Myocyte (in vitro differentiated cells): ENCODE data around the gene PLAC9. TPM values are rescaled to one million over a fixed set of nuclear protein-coding genes. Genes with fewer than 3 reads are reported as not detected.
A peak's percentile ranks its signal among the peaks of the same experiment; 100 is the strongest.

Experiments used
- DNase-seq: peaks from one replicate; pipeline ENCODE4 v3.0.0-alpha.2; 2012; ENCODE audit warnings: low read depth
- total RNA-seq: library from RNA; depleted of rRNA; stranded (reverse); fragments of >200 nt; gene quantifications from 2 replicates; pipeline ENCODE4 v1.2.3, GENCODE V29; 2014

Gene PLAC9
- total RNA-seq, 1 donor from 2014 or later: 0.43 TPM

DNA sequence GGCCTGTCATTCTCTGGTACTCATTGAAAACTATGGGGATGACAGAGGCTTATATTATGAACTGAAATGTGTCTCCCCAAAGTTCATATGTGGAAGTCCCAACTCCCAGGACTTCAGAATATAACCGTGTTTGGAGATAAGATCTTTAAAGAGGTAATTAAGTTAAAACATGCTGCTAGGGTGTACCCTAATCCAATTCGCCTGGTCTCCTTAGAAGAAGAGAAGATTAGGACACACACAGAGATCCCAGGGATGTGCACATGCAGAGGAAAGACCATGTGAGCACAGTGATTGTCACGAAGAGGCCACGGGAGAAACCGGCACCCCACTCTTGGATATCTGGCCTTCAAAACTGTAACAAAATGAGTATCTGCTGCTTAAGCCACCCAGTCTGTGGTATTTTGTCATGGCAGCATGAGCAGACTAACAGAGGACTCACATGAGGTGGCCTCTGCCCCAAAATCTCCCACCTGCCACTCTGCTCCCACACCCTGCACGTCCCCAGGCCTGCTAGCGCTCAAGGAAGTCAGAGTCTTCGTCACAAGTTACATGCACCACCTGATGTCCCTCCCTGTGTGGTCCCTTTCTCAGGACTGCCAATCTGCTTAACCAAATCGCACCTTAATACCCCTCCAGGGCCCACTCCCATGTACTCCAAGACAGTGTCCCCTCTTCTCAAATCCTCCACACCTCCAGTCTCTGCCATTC lies 26.8 kb downstream of the PLAC9 start:
- no peak for DNase-seq

GRCh38 chr10:80160361-80161320 lies 28.1 kb downstream of the PLAC9 start:
- DNase-seq: peak; percentile 35

DNA sequence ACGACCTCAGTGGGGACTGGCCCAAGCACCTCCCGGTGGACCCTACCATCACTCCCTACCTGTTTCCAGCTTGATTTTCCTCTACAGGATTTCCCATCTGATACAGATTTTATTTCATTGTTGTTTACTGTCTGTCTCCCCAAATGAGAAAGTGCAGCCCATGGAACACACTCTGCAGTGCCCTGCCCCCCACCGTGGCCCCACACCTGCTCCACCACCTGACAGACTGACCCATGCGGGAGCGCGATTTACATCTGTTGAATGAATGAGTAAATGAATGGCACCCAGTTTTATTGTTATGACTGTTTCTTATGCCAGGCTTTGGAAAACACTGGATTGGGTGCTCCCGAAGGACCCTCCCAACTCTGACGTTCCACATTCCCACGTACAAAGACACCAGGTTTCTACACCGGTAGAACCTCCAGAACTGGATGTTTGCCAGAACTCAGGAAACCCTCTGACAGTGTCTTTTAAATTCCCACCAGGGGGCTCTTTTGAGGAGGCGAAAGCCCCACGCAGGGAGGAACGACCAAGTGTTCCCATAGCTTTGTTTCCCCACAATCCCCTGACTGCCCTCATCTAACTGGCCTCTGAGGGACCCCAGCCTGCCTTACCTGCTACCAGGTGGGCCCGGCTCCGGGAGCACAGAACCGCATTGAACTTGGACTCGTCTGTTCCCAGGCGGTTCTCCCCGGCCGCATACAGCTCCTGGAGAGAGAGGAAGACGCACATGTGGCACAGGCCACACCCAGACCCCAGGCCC lies 29.0 kb downstream of the PLAC9 start:
- peak; percentile 33 for DNase-seq

- DNase-seq: peak; percentile 47
Measured at GRCh38 chr10:80163741-80164341, 31.3 kb downstream of the PLAC9 start.

DNA sequence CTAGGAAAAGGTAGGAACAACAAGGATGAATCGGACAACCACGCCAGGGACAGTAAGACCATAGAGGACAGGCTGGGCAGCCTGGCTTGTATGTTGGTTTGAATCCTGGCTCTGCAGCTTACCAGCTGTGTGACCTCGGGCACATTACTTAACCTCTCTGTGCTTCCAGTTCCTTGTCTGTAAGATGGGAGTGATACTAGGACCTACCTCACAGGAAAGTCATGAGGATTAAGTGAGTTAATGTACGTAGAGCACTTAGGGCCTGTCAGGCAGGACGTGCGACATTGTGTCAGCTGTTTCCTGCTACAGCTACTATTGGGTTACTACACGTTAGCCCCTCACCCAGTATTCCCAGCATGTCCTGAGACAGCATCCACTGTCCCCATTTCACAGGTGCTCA lies 32.1 kb downstream of the PLAC9 start:
- no peak for DNase-seq

- peak; percentile 80 for DNase-seq
Measured at GRCh38 chr10:80165173-80165572, 32.6 kb downstream of the PLAC9 start.

DNA sequence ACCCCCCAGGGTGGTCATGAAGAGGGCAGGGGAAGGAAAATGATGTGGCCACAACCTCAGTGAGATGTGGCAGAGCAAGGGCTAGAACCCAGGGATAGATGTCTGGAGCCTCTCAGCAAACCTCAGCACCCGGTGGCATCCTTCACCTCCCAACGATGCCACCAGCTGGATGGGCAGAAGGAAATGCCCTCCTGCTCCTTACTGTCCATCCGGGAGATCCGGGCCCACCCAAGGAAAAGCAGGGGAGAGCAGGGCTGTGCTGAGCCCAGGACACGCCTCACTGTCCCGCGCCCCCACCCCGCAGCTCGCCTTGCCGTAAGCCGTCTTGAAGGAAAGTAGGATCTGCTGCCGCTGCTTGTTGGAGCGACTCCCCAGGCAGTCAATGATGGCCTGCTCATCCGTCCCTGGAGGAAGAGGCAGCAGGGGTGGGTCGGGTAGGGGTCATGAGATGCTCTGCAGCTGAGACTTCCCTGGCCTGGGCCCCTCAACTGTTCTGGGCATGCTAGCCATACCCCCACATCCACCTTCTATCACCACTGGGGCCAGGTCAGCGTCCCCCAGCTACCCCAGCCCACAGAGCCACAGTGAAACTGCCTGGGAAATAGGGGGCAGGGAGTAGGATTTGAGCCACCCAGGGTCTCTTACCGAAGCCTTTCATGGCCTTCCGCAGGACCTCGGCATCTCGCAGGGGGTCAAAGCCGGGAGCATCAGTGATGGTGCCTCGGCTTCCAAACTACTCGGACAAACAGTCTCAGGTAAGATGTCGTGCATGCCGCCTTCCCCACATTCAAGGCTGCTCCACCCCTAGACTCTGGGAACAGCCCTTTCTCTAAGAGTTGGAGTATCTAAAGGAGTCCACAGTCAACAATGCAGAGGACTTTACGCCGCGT lies 34.3 kb downstream of the PLAC9 start:
- DNase-seq: no peak

DNA sequence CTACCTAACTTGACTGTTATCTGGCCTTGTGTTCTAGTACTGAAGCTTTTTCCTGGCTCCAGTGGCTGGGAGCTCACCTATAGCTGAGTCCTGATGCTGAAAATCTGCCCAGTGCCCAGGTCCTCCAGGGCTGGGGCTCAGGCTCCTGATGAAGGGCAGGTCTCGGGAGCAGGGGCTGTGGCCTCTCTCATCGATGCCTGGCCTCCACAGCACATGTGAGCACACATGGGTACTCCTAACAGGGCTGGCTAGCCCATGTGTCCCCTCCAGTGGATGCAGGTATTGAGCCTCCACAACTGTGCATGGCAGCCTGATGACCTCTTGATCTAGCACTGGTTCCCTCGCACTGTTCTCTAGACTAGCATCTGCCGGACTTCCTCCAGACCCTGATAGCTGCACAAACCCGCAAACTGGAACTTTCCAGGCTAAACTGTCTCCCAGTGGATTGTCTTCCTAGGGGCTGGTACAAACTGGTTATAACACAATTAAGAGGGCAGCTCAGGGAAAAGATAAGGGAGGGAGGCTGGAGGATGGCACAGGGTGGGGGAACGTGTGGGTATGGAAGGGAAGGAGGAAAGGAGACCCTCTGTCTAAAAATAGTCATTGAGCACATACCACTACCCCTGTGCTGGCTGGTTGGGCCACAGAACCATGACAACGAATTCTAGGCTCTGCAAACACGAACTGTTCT lies 35.1 kb downstream of the PLAC9 start:
- no peak for DNase-seq

DNA sequence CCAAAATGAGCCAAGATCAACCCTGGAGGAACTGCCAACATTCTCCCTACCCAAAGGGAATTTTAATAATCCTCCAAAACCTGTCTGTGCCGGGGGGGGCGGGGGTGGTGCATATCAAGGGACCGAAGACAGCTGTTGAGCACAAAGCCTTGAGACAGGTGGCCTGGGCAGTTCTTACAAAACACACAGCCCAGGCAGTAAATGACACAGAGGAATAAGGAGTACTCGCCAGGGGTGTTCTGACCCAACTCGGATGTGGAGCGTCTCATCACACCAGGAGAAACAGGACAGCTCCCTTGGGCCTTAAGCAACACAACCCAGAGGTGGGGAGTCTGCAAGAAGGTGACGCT lies 35.6 kb downstream of the PLAC9 start:
- DNase-seq: peak; percentile 95

DNA sequence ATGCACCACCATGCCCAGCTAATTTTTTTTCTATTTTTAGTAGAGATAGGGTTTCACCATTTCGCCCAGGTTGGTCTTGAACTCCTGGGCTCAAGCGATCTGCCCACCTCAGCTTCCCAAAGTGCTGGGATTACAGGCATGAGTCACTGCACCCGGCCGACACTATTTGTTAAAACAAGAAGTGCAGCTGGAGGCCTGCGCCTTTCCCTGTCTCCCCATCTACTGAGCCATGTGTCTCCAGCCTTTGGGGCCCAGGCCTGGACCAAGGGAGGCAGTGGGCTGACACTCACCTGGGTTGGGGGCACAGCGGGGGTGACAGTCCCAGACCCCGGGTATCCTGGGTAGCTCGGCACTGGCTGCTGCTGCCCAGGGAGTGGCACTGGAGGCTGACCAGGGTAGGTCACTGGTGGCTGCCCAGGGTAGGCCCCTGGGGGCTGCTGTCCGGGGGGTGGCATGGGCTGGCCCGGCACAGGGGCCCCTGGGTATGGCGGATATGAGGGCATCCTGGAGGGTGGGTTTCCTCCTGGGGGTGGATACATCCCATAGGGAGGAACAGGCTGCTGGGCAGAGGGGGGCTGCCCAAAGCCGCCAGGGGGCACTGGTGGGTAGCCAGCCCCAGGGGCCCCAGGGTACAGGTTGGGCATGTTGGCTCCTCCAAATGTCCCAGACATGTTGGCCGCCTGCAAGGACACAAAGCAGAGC lies 36.3 kb downstream of the PLAC9 start:
- peak; percentile 57 for DNase-seq

DNA sequence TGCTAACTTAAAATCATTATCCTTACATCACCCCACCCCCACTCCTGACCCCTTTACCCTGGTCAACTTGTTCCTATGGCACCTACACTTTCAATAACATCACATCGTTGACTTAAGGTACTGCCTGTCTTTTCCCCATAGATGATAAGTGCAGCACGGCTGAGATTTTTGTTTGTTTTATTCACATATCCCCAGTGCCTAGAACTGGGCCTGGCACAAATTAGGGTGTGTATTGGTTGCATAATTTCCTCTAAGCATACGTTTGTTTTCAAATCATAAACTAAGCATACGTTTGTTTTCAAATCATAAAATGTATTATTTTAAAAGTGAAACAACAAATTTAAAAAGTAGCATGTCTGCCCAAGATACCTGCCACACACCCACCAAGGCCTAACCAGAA lies 37.5 kb downstream of the PLAC9 start:
- DNase-seq: no peak

DNA sequence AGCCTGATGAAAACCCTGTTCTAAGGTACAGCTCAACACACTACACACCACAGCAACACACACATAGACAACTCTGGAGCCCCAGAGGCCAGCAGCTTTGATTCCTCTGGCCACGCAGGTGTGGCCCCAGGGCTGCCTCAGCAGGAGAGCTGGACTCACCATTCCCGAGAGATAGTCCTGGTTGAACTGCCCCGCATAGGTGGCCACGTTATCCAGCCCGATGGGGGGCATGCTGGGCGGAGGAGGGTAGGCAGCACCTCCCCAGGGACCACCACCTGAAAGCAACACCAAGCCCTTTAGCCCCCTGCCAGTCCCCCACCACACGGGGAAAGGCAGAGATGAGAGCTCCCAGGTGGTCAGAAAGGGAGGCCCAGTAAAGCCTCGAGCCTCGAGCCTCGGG lies 38.1 kb downstream of the PLAC9 start:
- DNase-seq: no peak

DNA sequence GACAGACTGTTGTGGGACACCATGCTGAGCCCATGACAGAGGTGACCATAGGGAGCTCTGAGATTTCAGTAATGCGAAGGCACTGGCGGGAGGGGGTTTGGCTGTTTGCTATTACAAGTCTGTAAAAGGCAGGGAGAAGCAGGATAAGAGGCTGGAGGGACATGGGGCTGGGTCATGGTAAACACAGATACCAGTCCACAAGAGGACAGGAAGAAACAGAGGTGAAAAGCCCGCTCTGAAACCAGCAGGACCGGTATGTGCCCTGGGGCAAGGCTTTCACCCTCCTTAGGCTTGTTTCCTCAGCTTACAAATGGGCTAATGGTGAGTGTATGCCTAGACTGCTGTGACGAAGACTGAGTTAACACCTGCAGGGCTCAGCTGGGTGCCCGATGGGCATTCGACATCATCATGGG lies 38.7 kb downstream of the PLAC9 start:
- no peak for DNase-seq

GRCh38 chr10:80172896-80173295 lies 40.4 kb downstream of the PLAC9 start:
- no peak for DNase-seq

DNA sequence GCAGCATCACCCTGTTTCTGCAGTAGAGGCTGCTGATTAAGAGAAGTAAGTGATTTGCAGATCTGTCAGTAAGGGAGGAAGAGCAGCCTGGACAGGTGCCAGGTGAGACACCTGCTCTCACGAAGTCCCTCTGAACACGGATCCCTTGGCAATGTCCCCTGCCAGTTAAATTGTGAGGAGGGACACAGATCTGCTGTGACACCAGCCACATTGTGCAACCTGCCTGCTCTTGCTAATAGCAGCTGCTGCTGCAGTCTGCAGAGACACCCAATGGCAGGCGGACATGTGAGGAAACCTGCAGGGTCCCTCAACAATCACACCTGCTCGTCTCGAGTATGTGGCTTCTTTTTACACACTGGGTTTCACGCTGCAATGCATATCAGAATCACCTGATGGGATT lies 40.9 kb downstream of the PLAC9 start:
- no peak for DNase-seq

DNA sequence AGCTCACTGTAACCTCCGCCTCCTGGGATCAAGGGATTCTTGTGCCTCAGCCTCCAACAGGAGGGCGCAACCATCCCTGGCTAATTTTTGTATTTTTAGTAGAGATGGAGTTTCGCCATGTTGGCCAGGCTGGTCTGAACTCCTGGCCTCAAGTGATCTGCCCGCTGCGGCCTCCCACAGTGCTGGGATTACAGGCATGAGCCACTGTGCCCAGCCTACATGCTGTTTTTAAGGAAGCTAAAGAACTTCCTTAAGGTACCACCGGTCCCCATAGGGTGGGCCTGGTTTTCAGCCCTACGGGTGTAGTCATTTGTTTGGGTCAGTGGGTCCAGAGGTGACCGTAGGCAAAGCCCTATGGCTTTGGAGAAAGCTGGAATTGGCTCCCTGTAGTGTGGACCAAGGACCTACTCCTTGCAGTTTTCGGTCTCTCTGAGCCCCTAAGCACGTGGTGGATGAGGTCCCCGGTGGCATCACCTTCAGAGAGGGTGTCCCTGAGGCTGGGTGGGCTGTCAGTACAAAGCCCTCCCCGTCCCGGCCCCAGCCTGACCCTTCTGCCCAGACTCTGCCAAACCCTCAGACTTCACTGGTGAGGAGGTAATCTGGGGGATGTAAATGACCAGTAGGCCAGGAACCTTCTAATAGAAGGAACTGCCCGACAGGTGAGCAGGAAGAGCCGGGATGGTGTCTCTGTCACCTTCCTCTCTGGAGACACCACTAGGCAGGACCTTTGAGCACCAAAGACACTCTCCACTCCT lies 42.3 kb downstream of the PLAC9 start:
- DNase-seq: no peak

GRCh38 chr10:80176526-80176925 lies 44.0 kb downstream of the PLAC9 start:
- DNase-seq: no peak
